ENCODE measurements around the gene ARID4B.
"Not testable (repeated sequence)": the region's sequence is repeated elsewhere in the genome, so short reads cannot be mapped to it uniquely, and the experiment has no call there.

ARID4B gene

GRCh38 chr1:235295902-235296350, 32.1 kb downstream of the ARID4B start:
- DNase-seq: no peak

- no peak for DNase-seq
Measured at GRCh38 chr1:235293322-235293942, 34.5 kb downstream of the ARID4B start.

- no peak for DNase-seq
Measured at GRCh38 chr1:235292790-235293189, 35.2 kb downstream of the ARID4B start.

GRCh38 chr1:235291599-235292091, 36.3 kb downstream of the ARID4B start:
- no peak for DNase-seq

- no peak for DNase-seq
Measured at GRCh38 chr1:235290740-235291502, 37.1 kb downstream of the ARID4B start.

GRCh38 chr1:235289859-235290739, 37.9 kb downstream of the ARID4B start:
- DNase-seq: no peak

GRCh38 chr1:235287208-235287882, 40.6 kb downstream of the ARID4B start:
- DNase-seq: no peak

GRCh38 chr1:235286667-235287066, 41.3 kb downstream of the ARID4B start:
- no peak for DNase-seq

GRCh38 chr1:235284231-235284769, 43.7 kb downstream of the ARID4B start:
- DNase-seq: no peak

- not testable (repeated sequence) for DNase-seq
Measured at GRCh38 chr1:235283636-235284035, 44.3 kb downstream of the ARID4B start.

GRCh38 chr1:235280467-235280866, 47.5 kb downstream of the ARID4B start:
- DNase-seq: no peak

GRCh38 chr1:235279694-235280093, 48.3 kb downstream of the ARID4B start:
- DNase-seq: no peak

GRCh38 chr1:235278915-235279292, 49.1 kb downstream of the ARID4B start:
- DNase-seq: no peak

- DNase-seq: no peak
Measured at GRCh38 chr1:235278233-235278914, 49.6 kb downstream of the ARID4B start.

- no peak for DNase-seq
Measured at GRCh38 chr1:235277709-235278108, 50.3 kb downstream of the ARID4B start.

- DNase-seq: no peak
Measured at GRCh38 chr1:235275836-235276235, 52.1 kb downstream of the ARID4B start.

- DNase-seq: no peak
Measured at GRCh38 chr1:235275223-235275622, 52.8 kb downstream of the ARID4B start.

GRCh38 chr1:235272851-235273250, 55.1 kb downstream of the ARID4B start:
- DNase-seq: no peak

GRCh38 chr1:235270625-235271024, 57.4 kb downstream of the ARID4B start:
- DNase-seq: no peak

- not testable (repeated sequence) for DNase-seq
Measured at GRCh38 chr1:235269990-235270389, 58.0 kb downstream of the ARID4B start.

- DNase-seq: no peak
Measured at GRCh38 chr1:235268379-235269125, 59.4 kb downstream of the ARID4B start.
